ENCODE measurements around the gene OGT. TPM values are rescaled to one million over a fixed set of nuclear protein-coding genes. Genes with fewer than 3 reads are reported as not detected.
A peak's percentile ranks its signal among the peaks of the same experiment; 100 is the strongest.

OGT gene
- total and polyA plus RNA-seq, 10 of the 15 experiments (the other 5 are each of a cell fraction or from before 2014, with no cell fraction given), result 38.2 to 671 (median 107) TPM

DNA sequence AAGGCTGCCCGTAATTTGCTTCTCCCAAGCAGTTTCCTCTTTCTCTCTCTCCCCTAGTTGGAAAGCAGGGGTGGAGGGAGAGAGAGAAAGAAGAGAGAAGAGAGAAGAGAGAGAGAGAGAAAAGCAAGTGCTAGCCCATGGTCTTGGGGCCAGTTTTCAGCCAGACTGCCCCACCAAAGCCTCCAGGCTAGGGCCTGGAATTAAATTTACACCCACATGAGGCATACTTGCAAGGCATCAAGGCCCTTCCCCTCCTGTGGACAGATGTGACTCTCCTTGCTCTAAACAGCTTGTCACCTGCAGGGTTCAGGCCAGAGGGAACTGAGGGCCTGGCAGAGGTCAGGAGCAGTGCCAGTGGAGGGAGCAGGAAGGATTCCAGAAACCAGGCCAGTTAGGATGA lies 87.1 kb downstream of the OGT start (continued):
- TF ChIP-seq, protein P1, sequence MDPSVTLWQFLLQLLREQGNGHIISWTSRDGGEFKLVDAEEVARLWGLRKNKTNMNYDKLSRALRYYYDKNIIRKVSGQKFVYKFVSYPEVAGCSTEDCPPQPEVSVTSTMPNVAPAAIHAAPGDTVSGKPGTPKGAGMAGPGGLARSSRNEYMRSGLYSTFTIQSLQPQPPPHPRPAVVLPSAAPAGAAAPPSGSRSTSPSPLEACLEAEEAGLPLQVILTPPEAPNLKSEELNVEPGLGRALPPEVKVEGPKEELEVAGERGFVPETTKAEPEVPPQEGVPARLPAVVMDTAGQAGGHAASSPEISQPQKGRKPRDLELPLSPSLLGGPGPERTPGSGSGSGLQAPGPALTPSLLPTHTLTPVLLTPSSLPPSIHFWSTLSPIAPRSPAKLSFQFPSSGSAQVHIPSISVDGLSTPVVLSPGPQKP (IDR thresholded peaks at IDR 0.05; ENCODE audit: low read depth, low read length), result no peak
- TF ChIP-seq BHLHE40 (IDR thresholded peaks at IDR 0.05; ENCODE audit: borderline replicate concordance in 1 of 2, low read depth in 2 of 2, low read length in 1 of 2), result no peak
- no peak for TF ChIP-seq POLR2A (IDR thresholded peaks at IDR 0.05; ENCODE audit: low read depth, low read length)
- no peak for TF ChIP-seq LARP7 (IDR thresholded peaks at IDR 0.05)
- TF ChIP-seq BMI1 (IDR thresholded peaks at IDR 0.05; ENCODE audit: borderline replicate concordance), result no peak
- no peak for TF ChIP-seq STAT1 (conservative IDR thresholded peaks at IDR 0.05)

DNA sequence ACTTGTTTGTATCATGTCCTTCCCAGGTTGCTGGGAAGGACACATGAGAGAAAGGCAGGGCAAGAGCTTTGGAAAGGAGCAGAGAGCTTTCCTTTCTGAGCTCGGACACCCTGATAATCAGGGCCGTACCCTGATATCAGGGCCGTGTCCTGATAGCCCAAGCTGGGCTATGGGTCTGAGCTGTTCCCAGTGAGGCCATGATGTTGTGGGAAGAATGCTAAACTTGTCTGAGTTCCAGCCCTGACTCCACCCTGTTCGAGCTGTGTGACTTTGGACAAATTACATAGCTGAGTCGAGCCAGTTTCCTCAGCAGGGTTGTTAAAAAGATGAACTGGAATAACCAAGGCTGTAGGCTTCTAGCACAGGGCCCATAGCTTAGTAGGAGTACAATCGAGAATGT lies 88.7 kb downstream of the OGT start:
- ChIA-PET CTCF (interaction anchor here (0.6 to 3.2 kb wide), 3 partner anchors 8 to 15 kb away, joined by 3 to 16 read pairs (median 3); no protein-coding TSS in a partner anchor), SMC1A (ENCODE audit: uncharacterized antibody, unreplicated experiment) (interaction anchor here (0.8 to 9.3 kb wide), 6 partner anchors 13 to 83 kb away, joined by 3 to 119 read pairs (median 4); no protein-coding TSS in a partner anchor), RAD21 (ENCODE audit: unreplicated experiment) (interaction anchor here (0.6 to 6.6 kb wide), 7 partner anchors 8 to 89 kb away, joined by 3 to 44 read pairs (median 5); partner anchors contain the start of gene OGT), POLR2A (interaction anchor here (0.7 to 2.6 kb wide), 6 partner anchors 12 to 89 kb away, joined by 3 to 17 read pairs (median 4); partner anchors contain the start of gene OGT)
- BruUV-seq (replicated peaks), result no TSS peak
- Histone ChIP-seq H3K4me1 (ENCODE audit: control insufficient read depth, insufficient read depth, low read length) (peaks cover 56% of the 10 kb centered on the region), H3K9me3 (replicated peaks; ENCODE audit: control insufficient read depth, insufficient read depth, low read length) (no peaks in the 10 kb centered on the region; the same call in 1 of the 3 replicates), H3K4me2 (ENCODE audit: control insufficient read depth, insufficient read depth) (no peak overlapping the region), H3K36me3 (ENCODE audit: control insufficient read depth in 2 of 2, insufficient read depth in 2 of 2, low read length in 1 of 2) (no peaks in the 10 kb centered on the region), H2AFZ (ENCODE audit: control insufficient read depth, low read depth, low read length) (no peak overlapping the region), H3K4me3 (no peak overlapping the region), H3K27ac (ENCODE audit: control insufficient read depth, insufficient read depth) (peak overlapping the region; percentile 89), H3K9ac (ENCODE audit: control insufficient read depth, insufficient read depth, low read length) (no peak overlapping the region), H3K27me3 (replicated peaks in 1 of 2; ENCODE audit: control insufficient read depth in 2 of 2, insufficient read depth in 2 of 2, low read length in 1 of 2) (no peaks in the 10 kb centered on the region), H3K79me2 (ENCODE audit: control insufficient read depth, insufficient read depth, low read length) (peaks cover 15% of the 10 kb centered on the region), H4K20me1 (ENCODE audit: control insufficient read depth, insufficient read depth) (no peaks in the 10 kb centered on the region)
- TF ChIP-seq TCF3 (IDR thresholded peaks at IDR 0.05; ENCODE audit: borderline replicate concordance, insufficient read depth, low read depth, low read length) (no peak), SREBF1 (IDR thresholded peaks at IDR 0.05; ENCODE audit: low read length) (no peak), DPF2 (IDR thresholded peaks at IDR 0.05) (no peak), STAT3 (IDR thresholded peaks at IDR 0.05; ENCODE audit: low read depth, low read length) (no peak), IKZF2 (IDR thresholded peaks at IDR 0.05) (no peak), PAX5 (IDR thresholded peaks at IDR 0.05; ENCODE audit: borderline replicate concordance, low read depth, low read length) (no peak), PML (IDR thresholded peaks at IDR 0.05; ENCODE audit: low read length) (no peak), NFXL1 (IDR thresholded peaks at IDR 0.05; ENCODE audit: borderline replicate concordance) (no peak), ATF7 (IDR thresholded peaks at IDR 0.05; ENCODE audit: low read depth) (no peak), HCFC1 (IDR thresholded peaks at IDR 0.05; ENCODE audit: low read length) (no peak), JUNB (IDR thresholded peaks at IDR 0.05) (no peak)
- TF ChIP-seq, protein P2, sequence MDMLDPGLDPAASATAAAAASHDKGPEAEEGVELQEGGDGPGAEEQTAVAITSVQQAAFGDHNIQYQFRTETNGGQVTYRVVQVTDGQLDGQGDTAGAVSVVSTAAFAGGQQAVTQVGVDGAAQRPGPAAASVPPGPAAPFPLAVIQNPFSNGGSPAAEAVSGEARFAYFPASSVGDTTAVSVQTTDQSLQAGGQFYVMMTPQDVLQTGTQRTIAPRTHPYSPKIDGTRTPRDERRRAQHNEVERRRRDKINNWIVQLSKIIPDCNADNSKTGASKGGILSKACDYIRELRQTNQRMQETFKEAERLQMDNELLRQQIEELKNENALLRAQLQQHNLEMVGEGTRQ (IDR thresholded peaks at IDR 0.05; ENCODE audit: borderline replicate concordance, low read depth, low read length), result no peak
- TF ChIP-seq, protein P3, sequence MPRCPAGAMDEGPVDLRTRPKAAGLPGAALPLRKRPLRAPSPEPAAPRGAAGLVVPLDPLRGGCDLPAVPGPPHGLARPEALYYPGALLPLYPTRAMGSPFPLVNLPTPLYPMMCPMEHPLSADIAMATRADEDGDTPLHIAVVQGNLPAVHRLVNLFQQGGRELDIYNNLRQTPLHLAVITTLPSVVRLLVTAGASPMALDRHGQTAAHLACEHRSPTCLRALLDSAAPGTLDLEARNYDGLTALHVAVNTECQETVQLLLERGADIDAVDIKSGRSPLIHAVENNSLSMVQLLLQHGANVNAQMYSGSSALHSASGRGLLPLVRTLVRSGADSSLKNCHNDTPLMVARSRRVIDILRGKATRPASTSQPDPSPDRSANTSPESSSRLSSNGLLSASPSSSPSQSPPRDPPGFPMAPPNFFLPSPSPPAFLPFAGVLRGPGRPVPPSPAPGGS (IDR thresholded peaks at IDR 0.05; ENCODE audit: borderline replicate concordance, insufficient read depth, low read depth, low read length, poor library complexity, severe bottlenecking), result no peak
- DNase-seq (ENCODE audit: low read depth, low spot score), result no peak
- FAIRE-seq, result no peak
- no peak for ATAC-seq
- intact Hi-C loops (cut with micrococcal nuclease; ENCODE audit: unreplicated experiment) (loop anchor here (1.0 kb wide), 2 partner anchors 12 to 29 kb away; no protein-coding TSS in a partner anchor), in situ Hi-C loops (cut with MboI) (no loop called here)
- WGBS (ENCODE audit: insufficient coverage, insufficient replicate concordance, low lambda C conversion rate, missing lambda C conversion rate), result 74% methylated on average over 6 of the region's 6 CpGs

All from GM12878 (cell line).